GM21737 (cell line): ENCODE data around the gene PCCA.
"Not testable (repeated sequence)": the region's sequence is repeated elsewhere in the genome, so short reads cannot be mapped to it uniquely, and the experiment has no call there.

ENCODE experiments used
- ATAC-seq: cut with Tn5 transposase; IDR thresholded peaks from one replicate; pipeline ENCODE4 v1.9.1; 2021; ENCODE audit warnings: mild to moderate bottlenecking, moderate library complexity; ENCODE audit not compliant: unreplicated experiment

The PCCA gene

DNA sequence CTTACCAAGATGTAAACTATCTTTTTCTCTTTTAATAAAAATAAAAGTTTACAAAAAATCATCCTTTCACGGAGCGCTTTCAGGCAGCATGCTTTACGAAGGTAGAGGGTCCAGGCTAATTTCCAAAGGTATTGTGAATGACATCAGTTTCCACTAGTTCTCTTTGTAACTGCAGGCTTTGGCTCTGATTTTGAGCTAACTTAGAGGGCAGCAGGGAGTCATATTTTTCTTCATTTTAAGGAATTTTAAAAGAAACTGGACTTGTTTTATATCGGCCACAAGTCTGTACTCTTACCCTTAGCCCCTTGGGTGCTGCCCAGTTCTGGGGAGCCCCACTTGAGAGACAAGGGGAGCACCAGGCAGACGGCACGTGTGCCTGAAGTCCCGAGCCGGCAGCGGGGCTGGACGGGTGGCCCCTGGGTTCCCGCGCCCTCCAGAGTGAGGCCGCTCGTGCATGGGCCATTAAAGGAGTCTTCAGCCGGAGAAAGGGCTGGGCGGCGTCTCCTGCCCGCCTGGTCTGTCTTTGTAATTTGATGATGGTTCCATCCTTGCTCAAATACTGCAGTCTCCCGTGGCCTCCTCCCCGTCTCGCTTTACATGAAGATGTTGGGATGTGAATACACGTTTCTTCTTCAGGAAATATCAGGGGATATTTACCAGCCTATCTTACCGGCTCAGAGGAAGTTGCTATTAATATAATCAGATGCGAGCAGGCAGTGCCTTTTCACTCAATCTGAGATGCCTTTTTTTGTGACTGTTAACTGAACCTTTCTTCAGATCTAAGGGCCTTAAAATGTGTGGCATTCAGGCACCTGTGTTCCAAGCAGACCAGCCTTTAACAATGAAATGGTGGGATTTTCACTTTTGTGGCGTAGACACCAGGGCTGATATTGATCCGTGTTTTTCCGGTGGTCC lies 432.3 kb downstream of the PCCA start:
- no peak for ATAC-seq

DNA sequence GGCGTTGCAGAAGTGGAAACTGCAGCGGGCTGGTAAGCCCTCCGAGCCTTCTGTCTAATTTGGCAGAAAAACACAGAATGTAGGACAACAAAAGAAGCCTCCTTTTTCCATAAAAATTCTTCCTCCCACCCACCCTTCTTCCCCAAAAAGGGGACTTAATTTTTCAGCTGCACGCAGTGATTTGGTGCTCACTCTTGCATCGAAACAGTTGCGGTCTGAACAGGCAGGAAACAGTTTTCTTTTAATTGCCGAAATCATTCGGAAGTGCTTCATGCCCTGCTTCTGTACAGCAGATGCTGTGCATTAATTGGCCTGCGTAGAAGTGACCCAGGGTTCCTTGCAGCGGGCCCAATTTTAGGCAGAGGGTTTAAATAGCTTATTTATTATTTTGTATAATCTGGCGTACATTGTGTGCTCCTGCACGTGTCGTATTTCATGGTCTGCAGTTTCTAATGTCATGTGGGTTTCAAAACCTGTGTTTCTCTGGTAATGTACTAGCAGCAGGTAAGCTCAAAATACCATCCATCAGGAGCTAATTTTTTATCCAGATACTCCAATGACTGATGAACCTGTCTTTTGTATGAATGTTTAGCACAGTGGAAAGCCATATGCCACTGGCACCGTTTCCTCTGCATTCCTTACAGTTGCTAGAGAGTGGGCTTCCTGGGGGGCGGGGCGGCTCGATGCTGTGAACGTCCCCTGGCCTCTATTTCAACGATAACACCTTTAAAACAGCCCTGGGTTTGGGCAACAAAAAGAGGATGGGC lies 433.1 kb downstream of the PCCA start:
- ATAC-seq: no peak

DNA sequence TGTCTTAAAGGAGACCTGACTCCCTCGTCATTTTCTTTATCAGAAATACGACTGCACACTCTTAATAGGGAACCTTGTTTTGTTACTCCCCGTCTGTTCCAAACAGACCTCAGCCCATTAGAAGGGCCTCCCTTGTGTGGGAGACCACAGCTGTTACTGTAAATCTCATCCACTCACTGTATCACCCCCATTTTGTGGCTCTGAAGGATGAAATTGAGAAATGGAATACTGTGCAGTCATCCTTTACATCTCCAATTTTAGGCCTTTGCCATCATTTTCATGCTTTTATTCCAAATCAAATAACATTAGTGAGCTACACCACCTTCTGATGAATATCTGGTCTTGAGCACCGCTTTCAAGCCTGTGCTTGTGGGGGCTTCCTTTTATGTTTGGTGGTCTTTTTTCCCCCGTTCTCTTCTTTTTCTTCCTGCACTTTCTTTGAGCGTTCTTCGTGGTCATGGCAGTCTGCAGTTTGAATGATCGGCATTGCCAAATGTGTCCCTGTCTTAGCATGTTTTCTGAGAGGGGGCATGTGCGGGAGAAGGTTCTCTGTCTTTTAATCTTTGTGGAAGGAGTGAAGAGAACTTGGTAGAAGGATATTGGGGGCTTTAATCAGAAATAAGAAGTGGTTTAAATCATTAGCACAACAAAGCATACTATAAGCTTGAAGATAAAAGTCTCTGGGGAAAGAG lies 433.9 kb downstream of the PCCA start:
- no peak for ATAC-seq

DNA sequence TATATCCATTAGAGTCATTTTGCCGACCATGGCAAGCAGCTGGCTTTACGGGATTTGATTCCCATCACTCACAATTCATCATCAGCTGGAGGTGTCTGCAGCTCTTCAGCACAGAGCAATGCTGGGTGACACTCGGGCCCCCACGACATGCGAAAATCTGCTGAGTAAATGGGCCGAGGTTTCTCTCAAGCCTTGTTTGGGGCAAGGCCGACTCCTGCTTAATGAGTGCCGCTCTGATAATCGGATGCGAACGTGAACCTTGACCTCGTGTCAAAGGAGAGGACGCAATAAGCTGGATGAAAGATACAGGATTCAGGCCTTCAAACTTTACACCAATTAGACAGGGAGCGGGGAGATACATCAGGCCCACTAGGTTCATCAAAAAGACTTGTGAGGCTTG lies 434.5 kb downstream of the PCCA start:
- ATAC-seq: no peak

DNA sequence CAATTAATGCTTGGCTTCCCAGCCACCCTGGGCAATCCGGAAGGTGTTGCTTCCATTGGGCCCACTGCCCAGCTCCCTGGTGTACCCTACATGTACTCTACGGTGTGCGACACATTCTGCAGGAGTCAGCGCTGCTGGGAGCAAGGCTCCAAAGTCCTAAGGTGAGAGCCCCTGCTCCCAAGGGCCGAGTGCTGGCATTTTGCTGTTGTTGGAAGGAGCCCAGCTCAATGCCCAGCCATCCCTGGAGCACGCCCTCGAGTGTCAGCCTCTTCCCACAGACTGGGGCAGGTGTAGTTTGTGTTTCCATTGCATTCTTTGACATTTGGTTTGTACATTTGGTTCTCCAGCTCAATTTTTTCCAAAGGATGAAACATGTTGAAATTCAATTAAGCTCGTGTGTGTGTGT lies 435.1 kb downstream of the PCCA start:
- no peak for ATAC-seq

DNA sequence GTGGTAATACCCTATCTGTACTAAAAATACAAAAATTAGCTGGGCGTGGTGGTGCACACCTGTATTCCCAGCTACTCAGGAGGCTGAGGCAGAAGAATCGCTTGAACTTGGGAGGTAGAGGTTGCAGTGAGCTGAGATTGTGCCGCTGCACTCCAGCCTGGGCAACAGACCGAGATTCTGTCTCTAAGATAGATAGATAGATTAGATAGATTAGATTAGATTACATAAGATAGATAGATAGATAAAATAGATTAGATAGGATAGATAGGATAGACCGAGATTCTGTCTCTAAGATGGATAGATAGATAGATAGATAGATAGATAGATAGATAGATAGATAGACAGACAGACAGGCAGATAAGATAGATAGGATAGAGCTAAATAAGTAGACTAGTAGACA lies 435.8 kb downstream of the PCCA start:
- ATAC-seq: not testable (repeated sequence)

DNA sequence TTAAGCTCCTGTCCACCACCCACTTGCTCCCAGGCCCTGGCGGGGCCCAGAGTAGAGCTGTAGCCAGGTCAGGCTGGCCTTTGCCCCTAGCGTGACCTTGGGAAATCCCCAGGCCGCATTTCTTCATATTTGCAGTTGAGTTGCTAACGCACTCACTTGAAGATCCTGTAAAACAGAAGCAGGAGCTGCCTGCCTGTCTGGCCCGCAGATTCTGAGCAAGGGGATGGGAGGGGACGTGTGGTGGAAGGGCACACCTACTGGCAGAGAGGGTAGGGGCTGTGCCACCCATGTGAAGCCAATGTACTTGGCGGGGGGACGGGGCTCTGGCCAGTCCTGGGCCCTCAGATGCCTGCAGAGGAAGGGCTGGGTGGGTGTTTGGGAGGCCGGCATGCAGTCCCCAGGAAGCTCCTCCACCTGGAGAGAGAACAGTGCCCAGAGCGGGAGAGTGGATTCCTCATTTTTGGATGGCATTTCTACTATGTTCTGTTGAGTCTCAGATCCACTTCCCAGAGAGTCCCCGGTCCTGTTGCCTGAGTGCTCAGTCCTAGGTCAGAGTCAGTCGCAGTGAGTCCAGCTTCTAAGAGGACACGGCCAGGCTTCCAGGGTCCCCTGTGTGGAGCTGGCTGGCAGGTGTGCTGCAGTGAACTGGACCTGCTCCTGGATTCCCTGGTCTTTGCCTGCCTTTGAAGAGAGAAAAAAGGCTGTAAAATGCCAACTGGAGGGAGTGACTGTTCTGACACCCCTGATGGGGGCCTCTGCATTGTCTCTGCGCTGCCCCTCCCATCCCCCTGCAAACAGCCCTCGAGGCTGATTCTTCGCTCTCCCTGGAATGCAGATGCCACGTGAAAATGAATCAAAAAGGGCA lies 436.8 kb downstream of the PCCA start:
- ATAC-seq: no peak

DNA sequence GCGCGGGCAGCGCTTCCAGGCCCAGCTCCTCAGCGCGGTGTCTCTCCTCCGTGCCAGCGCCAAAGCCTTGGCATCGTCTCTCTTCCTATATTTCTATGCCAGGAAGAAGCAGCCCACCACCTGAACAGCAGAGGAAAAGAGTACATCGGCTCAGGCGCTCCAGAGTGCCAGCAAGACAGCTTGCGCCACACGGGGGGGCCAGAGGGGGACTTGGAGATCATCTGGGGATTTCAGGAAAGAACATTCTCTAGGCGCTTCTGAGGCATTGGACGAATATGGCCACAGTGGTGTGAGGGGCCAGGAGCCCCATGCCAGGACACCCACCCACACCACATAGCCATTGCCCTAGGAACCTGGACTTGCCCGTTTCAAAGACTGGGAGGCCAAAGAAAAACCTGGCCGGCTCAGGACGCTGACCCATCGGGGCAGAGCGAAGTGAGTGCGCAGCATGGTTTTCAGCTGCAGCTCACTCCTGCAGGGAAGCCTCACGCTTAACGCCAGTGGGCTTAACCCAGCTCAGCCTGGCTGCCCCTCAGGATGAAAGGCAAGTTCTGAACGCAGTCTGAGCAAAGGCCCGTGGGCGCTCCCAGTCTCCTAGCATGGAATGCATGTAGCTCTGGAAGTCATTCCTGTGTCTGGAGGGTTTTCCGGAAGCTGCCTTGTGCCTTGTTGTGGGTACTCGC lies 437.6 kb downstream of the PCCA start:
- no peak for ATAC-seq

DNA sequence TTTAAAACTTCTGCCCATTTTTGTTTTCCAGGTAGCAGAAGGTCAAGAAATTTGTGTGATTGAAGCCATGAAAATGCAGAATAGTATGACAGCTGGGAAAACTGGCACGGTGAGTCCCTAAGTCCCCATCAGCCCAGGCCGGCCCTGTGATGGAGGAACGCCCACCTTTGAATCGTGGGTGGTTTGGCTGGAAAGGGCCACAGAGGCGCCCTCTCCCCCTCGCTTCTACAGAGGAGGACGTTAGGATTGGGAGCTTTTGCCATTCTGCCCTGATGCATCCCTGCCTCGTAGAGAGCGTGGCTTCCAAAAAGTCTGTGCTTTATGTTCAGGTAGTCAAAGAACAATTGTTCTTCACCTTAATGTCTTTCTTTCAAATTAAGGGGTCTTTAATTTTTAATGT lies 438.8 kb downstream of the PCCA start:
- no peak for ATAC-seq

DNA sequence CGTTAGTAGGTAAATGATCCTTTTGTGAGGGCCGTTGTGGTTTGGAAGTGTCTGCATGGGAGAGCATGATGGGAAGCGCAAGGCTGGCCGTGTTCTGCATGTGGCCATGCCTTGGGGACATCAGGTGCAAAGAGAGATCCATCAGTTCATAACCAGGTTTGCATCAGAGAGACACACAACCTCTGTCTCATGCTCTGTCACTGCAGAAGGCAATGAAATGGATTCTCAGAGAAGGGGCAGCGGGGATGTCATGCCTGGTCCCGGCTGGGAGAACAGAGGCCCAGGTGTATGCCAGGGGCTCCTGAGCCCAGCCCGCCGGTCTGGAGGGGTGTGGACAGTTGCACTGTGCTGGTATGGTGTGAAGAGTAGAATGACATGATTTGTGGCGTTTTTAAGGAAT lies 439.5 kb downstream of the PCCA start:
- ATAC-seq: no peak

DNA sequence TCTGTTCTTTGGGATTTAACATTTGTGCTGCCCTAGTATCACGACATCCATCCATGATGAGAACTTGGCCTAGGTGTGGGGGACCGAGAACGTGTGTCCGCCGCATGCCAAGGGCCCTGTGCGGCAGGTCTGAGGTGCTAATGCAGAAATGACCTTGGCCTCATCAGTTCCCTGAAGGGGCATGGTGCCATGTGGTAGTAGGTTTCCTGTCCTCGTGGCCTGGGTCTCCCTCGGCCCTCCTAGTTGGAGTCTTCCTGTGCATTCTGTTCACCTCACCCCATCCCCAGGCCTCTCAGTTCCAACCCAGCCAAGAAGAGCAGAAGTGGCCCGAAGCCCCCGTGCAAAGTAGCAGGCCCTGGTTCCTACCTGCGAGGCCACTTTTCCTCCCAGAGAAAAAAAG lies 439.9 kb downstream of the PCCA start:
- ATAC-seq: no peak

DNA sequence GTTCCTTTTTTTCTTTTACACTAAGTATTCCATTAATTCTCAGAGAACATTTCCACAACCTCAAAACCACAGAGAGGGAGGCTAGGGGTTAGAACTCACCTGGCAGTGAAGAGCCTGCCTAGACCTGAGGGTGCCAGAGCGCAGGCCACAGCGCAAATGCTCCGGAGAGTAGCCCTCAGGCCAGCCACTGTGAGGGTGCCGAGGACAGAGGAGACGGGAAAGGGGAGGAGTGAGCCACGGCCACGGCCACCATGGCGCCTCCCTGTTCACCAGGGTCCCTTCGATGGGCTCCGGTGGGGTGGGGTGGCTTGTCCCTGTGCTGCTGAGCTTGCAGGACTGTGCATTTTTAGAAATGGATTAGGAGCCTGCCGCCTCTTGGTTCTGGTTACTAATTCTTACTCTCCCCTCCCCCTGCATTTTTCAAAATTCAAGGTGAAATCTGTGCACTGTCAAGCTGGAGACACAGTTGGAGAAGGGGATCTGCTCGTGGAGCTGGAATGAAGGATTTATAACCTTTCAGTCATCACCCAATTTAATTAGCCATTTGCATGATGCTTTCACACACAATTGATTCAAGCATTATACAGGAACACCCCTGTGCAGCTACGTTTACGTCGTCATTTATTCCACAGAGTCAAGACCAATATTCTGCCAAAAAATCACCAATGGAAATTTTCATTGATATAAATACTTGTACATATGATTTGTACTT lies 440.9 kb downstream of the PCCA start:
- ATAC-seq: no peak

DNA sequence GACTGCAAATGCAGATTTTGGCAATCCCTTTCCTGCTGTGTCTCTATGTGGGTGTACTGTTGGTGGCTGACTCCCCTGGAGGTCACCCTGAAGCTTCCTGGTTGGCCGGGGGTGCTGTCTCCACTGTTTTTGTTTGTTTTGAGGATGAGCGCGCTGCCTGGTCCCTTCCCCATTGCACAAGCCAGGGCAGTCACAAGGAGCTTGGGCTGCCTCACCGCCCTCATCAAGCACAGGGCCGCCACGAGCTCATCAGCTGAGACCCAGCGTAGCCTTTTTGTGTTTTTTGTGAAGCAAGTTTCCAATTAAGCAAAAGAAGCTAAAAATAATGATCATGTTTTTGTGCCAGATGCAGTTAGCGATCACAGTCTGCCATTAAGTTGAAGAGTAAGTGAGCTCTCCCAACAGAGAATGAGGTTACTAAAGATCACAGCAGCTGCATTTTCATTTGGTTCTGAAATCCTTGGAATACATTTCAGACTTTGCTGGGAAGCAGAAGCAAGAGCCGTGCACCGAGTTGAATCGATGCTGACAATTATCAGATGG lies 441.8 kb downstream of the PCCA start:
- ATAC-seq: no peak

DNA sequence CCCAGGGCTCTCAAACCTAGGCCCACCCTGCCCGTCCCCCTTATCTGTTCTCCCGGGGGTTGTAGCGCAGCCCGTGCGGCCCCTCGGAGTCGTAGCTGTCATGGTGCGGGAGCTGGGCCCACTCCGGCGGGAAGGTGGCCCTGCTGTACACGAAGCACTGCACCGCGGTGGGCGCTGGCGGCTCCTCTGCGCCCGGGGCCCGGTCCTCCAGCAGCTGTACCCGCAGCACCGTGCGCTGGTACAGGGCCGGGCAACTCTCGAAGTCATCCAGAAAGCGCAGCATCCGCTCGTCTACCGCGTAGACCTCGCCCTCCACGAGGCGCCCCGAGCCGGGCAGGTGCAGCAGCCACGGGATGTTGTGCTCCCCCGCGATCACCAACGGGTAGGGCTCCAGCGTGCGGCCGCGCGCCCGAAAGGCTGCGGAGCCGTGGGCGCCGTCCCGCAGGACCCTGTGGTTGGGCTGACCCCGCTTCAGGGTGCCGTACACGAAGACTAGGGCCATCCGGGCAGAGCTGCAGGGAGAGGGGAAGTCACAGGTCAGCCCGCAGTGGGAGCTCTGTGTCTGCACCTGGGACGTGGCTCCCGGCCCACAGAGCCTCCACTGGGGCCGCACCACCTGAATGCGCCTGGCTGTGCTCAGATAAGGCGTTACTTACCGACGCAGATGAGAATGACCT lies 443.3 kb downstream of the PCCA start:
- ATAC-seq: no peak

DNA sequence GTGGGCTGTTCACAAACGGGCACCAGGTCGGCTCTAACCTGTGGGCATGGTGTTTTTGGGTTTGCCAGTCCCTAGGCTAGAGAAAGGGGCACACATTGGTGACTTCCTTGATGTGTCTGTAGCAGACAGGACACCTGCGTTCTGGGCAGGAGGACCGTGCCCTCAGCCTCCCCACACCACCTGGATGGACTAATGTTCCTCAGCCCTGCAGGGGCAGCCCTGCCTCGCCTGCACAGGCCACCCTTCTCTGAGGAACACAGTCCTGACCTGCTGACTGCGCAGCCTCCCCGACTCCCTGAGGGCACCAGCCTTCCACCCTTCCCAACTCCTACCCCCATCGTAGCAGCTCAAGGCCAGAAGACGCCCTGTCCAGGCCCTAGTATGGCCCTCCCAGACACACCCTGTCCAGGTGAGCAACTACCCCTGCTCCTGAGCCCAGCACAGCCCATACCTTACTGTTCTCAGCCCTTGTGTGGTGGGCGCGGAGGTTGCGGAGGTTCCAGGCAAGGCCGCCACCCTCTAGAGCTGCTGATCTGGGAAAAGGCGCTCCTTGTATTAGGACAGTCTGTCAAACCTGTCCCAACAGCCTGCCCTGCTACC lies 444.0 kb downstream of the PCCA start:
- ATAC-seq: no peak

DNA sequence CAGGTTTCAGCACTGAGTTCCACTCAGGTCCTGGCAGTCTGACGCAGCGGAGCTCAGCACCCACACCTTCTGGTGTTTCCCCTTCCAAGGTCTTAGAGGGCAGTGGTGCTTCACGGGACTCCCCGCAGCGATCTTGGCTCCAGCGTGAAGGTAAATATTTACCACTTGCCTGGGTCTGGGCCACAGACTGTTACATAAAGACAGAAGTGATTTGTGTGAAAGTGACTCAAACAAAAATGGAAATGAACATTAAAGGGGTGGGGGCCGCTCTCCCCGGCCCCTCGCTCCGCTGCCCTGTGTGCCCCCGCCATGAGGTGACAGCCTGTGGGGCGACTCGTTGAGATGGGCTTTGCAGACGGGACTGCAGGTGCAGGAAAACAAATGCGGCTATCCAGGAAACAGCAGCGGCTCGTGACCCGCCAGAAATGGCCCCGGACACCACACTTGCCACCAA lies 444.7 kb downstream of the PCCA start:
- no peak for ATAC-seq

DNA sequence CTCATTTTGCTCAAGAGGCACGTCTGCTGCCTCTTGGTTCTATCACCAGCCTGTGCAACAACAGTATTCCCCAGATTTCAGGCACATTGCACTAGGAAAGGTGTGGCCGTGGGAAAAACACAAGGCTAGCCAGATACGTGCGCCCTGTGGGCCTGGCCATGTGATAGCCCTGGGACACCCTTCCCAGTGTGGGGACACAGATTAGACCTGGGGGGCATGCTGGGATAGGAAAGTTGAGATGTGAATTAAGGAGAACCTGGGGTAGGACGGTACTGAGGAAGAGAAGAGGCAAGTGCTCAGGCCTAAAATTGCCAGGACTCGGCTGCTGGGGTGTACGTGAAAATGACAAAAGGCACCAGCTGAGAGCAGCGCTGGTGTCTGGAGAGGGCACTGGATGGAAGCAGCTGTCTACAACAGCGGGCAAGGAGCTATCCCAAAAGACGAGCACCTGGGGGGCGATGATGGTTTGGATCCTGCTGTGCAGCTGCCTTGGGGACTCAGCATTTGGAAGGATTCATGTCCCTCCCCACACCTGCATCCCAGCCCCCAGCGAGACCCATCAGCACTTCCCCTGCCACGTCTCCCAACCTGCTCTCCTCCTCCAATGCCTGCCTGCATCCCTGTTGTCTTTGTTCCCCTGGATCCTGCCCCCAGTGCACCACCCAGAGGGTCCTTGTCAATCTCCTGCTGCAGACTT lies 445.4 kb downstream of the PCCA start:
- no peak for ATAC-seq

DNA sequence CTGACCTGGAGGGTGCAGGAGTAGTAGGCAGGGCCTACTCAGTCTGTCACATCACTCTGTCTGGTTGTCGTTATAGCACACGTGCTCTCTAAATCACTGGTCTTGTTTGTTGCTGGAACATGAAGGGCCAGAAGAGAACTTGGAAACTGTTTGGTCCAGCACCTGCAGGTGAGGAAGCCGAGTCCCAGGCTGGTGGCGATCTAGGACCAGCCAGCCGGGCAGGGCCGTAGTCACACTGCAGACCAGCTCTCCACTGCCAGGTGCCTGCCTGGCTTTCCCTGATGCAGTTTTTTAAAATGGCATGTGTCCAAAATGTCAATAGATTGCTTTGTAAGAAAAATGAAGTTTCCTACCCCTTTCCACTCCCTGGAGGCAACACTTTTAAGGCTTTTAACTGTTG lies 446.0 kb downstream of the PCCA start:
- no peak for ATAC-seq
